RKO (cell line): ENCODE results near the gene POPDC3.
"Not testable (repeated sequence)": the region's sequence is repeated elsewhere in the genome, so short reads cannot be mapped to it uniquely, and the experiment has no call there.

ENCODE experiments used
- DNase-seq: peaks from one replicate; pipeline ENCODE4 v3.0.0-alpha.2; 2016; ENCODE audit warnings: low spot score

The POPDC3 gene

DNA sequence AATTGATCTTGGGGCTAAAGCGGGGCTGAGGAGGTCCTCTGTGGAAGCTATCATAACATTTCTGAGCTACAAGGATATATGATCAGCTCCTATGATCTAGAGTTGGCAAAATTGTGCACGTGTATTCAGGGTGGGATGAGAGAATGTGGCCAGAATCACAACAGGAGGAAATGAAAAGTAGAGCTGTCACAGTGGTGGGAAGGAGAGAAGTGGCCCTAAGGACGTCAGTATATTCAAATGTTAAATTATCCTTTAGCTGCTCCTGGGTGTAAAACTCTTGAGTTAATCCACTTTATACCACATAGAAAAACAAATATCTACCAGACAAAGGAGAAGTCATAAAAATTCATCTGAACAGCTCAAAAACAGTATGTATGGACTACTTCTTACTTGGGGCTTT, 14.8 kb upstream of the POPDC3 start:
- no peak for DNase-seq

DNA sequence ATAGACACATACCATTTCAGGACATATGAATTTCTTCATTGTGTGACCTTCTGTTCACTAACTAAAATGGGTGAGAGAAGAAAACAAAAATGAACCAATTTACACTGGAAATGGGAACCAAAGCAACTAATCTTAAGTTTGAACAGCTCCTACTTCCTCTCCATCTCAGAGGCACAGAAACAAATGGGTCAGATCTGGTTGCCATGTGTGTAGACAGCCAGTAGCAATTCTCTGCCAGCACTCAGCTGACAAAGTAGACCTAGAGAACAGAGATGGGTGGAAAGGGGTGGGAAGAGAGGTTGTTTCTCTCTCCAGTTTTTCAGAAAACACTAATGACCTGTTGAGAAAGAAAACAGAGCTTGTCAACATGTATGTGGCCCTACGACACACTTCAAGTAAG, 14.3 kb upstream of the POPDC3 start:
- no peak for DNase-seq

DNA sequence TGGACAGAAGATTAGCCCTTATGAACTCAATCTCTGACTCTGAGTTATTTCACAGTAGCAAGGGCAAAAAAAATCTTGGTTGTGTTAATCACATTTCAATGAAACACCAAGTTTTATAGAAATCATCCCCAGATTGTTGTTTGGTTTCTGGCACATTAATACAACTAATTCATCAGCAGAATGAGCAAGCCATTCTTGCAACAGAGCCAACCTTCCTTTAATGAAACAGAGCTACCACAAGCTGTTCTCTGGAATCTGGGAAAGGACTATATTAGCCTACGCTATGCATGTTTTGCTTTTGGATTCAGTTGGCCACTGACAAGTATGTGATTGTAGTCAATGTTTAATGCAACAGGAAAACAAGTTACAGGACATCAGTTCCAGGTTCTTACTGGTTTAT, 13.8 kb upstream of the POPDC3 start:
- DNase-seq = no peak

DNA sequence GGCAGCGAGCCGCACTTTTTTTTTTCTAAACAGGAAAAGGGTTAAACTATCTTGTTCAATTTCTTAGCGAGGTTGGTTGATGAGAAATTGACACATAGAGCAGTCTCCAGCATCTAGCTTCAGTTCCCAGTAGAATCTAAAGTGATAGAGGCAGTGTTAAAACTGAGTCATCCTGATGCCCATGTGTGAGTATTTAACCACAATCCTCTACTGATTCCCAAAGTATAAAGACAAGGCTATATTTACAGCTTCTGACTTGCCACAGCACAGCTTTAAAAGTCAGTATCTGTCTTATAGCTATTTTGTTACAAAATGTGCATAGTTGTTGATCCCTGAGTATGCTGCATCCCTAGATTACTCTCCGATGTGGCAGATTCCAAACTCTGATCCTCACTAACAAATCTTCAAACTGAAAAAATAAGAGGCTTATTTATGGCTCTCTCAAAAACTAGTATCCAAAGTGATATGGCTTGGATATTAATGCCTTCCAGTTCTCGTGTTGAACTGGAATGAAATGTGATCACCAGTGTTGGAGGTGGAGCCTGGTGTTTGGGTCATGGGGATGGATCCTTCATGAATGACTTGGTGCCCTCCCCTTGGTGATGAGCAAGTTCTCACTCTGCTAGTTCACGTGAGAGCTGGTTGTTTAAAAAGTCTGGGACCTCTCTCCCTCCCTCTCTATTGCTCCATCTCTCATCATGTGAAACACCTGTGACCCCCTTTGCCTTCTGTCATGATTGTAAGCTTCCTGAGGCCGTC, 13.1 kb upstream of the POPDC3 start:
- DNase-seq = peak; percentile 51

DNA sequence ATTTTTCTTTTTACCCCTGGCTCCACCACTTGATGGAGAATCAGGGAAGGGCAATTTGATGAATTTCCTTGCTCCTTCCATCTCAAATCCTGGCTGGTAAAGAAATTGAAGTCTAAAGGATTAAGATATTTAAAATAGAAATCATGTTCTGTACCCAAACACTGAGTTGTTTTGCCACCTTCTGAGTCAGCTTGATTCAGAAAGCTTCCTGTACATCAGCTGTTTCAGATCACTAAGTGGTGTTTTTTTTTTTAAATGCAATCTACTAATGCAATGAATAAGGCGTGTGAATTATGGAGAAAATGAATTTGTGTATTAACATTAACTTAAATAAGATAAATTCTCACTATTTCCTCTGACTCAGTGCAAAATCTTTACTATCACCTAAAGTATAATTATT, 11.5 kb upstream of the POPDC3 start:
- DNase-seq = no peak

DNA sequence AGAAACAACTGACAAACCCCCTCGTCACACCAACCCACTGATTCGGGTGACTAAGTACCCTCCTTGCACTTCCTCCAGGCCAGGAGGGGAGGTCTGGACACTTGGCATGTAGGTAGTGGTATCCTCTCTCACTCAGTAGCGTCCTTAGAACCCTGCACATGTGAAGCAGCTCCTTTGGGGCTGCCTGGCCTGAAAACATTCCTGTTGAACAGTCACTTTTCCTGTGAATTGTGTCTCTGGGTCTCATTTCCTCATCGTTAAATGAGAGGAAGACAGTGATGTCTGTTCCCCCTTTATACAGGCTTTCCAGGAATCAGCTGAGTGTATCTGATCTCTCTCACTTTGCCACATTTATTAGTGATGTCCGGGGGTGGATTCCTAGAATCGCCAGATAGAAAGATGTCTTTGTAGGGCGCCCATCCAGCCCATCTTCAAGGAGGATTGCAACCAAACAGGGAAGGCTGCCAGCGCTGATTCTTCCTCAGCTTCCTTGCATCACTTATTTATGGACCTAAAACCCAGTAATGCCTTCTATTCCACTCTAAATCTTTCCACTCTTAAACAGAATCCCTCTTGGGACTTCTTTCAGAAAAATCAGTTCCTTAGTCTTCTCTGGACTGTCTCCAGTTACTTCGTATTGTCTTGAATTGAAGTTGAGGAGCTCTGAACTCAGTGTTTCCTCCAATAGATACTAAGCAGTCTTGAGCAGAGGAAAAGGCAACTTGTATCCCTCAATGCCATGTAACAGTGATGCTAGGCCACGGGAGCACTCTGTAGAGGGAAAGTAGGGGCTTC, 9.4 kb upstream of the POPDC3 start:
- no peak for DNase-seq

DNA sequence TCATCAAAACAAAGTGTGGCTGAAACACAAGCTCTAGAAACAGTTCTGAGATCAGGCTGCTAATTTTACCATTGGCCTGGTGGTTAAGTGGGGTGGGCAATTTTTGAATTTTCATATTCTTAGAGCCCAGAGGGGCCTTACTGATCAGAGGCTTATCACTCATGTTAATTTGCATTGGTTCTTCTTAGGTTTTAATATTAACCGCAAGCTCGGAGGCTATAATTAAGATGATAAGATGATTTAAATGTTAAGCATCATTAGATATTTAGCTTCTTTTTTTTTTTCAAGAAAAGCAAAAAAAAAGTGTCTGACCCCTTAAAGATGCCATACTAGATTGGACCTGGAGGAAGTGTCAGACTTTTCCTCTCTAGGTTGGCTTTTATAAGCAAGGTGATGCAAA, 8.4 kb upstream of the POPDC3 start:
- no peak for DNase-seq

DNA sequence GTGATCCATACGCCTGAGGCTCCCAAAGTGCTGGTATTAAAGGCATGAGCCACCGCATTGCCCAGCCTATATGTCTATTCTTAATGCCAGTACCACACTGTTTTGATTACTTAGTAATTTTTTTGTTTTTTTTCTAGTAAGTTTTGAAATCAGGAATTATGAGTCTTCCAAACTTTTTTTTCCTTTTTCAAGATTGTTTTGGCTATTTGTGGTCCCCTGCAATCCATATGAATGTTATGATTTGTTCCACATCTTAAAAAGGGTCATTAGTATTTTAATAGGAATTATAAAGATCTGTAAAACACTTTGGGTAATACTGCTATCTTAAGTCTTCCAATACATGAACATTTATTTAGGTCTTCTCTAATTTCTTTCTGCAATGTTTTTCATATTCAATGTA, 6.8 kb upstream of the POPDC3 start:
- no peak for DNase-seq

DNA sequence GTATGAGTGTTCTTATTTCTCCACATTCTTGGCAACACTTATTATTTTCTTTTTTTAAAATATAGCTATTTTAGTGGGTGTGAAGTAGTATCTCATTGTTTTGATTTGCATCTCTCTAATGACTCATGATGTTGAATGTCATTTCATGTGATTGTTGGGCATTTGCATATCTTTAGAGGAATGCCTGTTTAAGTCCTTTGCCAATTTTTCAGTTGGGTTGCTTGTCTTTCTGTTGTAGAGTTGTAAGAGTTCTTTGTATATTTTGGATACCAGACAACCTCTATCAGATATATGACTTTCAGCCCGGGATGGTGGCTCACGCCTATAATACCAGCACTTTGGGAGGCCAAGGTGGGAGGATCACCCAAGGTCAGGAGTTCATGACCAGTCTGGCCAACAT, 5.1 kb upstream of the POPDC3 start:
- DNase-seq = no peak

DNA sequence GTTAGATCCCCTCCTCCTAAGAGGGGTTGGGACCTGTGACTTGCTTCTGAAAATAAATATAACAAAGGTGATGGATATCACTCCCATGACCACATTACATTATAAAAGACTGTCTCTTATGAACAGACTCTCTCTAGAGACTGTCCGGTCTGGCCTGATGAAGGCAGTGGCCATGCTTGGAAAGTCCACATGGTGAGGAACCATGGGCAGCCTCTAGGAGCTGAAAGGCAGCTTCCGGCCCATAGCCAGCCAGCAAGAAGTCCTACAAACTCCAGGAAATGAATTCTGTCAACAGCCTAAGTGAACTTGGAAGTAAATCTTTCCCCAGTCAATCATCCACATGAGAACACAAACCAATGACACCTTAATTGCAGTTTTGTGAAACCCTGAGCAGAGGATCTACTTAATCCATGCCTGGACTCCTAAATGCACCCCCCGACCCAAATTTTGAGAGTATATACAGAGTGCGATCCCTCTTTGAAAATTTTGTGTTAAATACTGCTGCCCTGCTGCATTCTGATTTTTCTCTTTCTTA, 2.2 kb upstream of the POPDC3 start:
- DNase-seq = no peak

DNA sequence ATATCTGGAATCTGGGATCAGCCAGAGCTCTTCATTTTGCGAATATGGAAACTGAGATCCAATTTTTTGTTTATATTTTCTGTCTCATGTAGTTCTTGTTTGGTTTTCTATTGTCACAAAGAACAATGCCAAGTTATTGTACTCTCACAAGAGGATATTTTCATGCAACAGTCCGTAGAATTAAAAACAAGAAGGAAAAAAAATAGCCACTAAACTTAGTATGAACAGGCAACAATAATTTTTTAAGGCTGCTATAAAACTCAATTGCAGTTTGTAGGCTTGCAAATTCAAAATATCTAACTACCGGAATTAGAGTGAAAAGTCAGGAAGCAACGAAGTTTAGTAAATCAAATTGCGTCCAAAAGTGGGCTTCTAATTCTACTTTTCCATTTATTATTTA, 1.2 kb downstream of the POPDC3 start:
- no peak for DNase-seq

DNA sequence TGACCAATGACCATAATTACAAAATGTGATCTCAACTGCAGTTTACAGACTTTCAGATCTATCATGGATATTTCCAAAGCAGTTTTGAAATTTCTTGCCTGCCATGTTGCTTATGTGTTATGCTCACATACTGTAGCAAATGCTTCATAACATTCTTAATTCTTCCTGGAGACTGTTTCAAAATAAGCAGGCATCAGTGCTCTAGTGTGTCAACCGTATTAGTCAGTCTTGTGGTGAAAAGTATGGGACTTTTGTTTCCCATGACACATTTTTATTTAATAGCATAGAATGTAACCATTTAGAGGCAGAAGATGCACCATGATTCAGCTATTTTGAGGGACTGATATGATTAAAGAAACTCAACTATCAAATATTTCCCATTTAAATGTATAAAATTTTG, 1.7 kb downstream of the POPDC3 start:
- DNase-seq = peak; percentile 65

DNA sequence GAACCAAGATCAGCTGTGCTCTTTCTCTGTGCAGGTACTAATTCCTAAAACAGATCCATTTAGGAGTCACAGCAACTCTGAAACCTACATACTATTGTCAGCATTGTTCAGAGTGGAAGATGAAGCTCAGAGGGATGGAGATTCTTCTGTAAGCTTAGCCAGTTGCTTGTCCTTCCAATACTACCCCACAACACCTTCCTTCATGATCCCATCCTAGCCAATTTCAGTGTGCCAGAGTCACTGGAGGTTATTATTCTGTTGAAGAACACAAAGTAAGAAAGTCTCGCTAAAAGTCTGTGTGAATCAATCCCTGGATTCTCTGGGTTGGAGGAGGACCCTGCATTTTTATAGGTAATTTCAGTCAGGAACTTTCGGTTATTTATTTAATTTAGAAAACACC, 2.3 kb downstream of the POPDC3 start:
- DNase-seq = no peak

DNA sequence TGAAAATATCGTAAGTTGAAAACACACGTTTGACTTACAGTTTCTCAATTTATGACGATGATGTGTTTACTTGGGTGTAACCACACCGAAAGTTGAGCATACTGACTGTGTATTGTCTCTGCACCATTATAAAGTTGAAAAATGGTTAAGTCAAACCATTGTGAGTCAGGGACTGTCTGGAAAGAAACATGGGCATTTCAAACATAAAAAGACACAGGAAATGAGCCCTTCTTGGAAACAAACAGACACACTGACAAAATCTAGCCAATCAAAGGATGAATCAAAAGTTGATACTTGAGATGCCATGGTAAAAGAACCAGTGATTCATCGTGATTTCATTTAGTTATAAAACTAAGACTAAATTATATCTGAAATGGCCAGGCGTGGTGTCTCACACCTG, 5.3 kb downstream of the POPDC3 start:
- DNase-seq = peak; percentile 49

DNA sequence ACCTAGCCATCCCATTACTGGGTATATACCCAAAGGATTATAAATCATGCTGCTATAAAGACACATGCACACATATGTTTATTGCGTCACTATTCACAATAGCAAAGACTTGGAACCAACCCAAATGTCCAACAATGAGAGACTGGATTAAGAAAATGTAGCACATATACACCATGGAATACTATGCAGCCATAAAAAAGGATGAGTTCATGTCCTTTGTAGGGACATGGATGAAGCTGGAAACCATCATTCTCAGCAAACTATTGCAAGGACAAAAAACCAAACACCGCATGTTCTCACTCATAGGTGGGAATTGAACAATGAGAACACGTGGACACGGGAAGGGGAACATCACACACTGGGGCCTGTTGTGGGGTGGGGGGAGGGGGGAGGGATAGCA, 7.3 kb downstream of the POPDC3 start:
- DNase-seq = not testable (repeated sequence)

DNA sequence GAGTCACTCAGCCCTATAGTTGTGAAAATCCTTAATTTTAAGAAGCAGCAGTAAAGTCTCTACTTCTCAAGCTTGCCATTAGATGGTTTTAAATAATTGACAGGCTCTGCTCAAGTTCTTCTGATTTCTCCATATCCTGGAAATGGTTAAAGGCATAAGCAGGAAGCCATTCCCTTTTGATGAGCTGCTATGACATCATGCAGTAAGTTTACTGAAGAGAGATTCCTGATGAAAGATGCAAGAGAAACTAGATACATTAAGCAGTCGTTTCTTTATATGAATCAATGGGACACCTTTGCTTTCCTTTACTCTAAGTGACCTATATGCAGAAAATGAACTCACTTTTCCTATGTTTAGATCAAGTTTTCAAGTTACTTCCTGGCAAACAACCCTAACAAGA, 9.8 kb downstream of the POPDC3 start:
- DNase-seq = no peak

DNA sequence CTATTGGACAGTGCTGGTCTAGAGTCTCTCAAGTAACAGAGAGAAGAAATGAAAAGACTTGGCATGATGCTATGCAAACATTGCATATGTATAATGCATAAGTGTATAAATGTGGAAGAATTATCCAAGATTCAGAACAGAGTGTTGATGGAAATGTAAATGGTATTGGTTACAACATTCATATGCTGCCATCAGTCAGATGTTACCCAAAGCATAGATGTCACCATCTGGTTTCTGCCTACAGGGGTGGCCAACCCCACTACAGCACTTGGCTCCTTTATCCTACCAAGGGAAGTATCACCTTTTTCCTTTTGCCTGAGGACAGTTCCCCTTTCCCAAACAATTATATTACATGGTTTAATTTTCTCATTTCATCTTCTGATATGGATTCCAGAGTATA, 11.9 kb downstream of the POPDC3 start:
- DNase-seq = no peak

DNA sequence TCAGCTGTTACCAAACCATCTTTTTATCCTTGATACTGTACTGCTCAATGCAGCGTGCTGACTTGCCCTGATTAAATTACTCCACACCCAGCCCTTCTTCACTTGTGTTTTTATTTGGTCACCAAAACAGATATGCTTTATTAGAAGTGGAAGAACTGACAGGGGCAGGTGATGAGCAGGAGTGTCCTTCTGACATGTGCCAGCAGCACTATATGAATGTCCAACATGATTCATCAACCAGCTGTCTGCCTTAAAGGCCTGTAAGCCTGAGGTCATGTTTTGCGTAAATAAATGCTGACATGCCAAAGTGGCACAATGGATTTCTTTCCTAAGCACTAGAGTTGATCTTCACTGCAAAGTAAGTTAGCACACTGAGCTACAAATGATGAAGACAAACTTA, 15.4 kb downstream of the POPDC3 start:
- peak; percentile 43 for DNase-seq

DNA sequence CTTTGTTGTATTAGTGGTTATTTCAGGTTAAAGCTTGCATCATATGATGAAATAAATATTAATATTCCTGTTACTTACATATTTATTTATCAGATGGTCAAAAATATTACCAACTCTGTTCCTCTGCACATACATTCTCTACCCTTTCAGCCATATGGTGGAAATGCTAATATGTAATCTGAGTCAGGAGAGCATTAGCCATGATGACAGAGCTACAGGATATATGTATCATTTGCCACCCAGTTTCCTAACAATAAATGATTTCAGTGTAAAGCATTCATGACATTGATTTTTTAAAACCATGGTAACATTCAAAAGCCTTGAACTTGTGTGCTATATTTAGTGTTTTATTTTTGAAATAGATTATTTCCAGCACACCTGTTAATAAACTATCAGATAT, 16.6 kb downstream of the POPDC3 start:
- DNase-seq = no peak

DNA sequence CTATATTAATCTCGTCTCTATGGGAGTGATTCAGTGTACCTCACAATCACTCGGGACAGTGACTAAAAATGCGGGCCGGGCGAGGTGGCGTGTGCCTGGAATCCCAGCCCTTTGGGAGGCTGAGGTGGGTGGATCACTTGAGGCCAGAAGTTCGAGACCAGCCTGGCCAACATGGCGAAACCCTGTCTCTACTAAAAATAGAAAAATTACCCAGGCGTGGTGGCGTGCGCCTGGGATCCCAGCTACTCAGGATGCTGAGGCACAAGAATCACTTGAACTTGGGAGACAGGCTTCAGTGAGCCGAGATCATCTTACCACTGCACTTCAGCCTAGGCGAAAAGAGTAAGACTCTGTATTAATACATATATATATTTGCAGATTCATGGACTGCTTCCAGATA, 17.4 kb downstream of the POPDC3 start:
- no peak for DNase-seq

DNA sequence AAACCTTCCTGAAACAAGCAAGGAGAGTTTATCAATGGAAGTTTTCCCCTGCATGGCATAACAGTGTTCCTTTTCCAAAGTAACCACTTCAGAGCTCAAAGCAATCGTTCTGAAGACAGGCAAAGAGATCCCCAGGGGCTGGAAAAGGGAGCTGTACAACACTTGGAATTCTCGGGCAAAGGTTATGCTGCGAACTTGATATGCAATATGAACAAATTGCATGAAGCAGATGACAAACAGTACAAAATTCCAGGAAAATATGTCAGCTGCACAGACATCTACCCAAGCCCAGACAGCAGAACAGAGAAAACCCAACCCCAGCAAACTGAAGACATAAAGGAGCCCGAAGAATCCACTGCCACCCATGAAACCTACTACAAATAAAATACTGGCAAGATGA, 18.4 kb downstream of the POPDC3 start:
- DNase-seq = no peak

DNA sequence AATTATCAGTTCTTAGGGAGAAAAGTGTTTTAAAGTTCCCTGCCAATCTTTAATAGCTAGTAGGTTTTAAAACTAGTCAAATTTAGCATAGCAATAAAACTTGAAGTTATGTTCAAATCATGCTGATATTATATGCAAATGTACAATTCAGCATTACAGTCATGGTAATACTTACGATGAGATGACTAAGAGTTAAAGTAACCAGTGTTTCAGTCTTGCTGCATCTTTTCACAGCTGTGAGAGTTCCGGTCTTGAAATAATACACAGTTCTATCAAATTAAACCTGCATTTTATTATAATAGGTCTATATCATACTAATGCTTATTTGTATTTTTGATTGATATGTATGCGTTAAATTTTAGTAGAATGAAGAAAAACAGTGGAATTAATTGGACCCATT, 26.1 kb downstream of the POPDC3 start:
- DNase-seq = no peak

DNA sequence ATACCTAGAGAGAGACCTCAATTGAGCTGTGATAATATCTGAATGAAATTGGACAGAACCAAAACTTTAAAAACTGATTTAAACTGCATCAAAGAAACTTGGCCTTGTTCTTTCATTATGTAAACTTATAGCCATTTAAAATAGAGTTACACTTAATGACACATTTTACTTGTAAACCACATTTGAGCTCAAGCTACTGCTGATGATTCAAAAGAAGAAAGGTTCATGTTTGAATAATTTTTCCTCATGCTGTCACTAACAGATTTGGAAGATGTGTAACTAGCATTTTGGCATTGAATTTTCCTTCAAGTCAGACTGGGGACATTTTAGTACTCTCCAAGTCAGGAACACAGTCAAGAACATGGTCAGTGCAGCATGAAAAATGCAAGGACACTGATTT, 26.9 kb downstream of the POPDC3 start:
- no peak for DNase-seq

DNA sequence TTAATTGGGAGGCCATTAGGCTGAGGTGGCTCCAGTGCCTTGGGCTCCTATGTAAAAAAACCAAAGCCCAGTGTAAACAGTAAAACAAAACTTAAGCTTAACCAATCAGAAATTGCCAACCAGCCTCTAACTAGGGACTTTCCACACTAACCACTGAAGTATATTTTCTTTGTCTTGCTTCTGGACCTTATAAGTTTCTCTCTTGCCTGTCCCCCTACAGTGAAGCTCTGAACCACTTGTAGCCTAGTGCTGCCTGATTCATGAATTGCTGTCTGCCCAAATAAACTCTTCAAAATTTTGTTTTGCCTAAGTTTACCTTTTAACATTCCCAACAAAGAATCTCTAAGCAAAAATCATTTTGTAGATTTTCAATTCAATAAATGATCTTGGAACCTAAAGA, 28.2 kb downstream of the POPDC3 start:
- no peak for DNase-seq
